ENCODE results near the gene TUT1. TPM values are rescaled to one million over a fixed set of nuclear protein-coding genes. Genes with fewer than 3 reads are reported as not detected.
"Not testable (repeated sequence)": the region's sequence is repeated elsewhere in the genome, so short reads cannot be mapped to it uniquely, and the experiment has no call there.

TUT1 gene
- total RNA-seq, 1 experiment from 2014 or later: 27.2 TPM

- Histone ChIP-seq H3K4me1 (peaks cover 13% of the 10 kb centered on the region), H3K9me3 (no peaks in the 10 kb centered on the region), H3K4me3 (ENCODE audit: low read depth, low read length) (peak overlapping the region; percentile 81), H3K27me3 (replicated peaks; ENCODE audit: control insufficient read depth, insufficient read depth, low read length) (no peaks in the 10 kb centered on the region), H3K36me3 (ENCODE audit: control insufficient read depth, insufficient read depth, low read length) (peaks cover 3% of the 10 kb centered on the region; the same call in 1 of the 2 replicates)
- intact Hi-C loops (cut with micrococcal nuclease; ENCODE audit: unreplicated experiment): loop anchor here (1.0 kb wide), 1 partner anchor 9 kb away; the partner anchor contains the start of gene EML3
- CTCF ChIA-PET: interaction anchor here (0.8 to 2.4 kb wide), 10 partner anchors 7 to 196 kb away, joined by 3 to 19 read pairs (median 4); partner anchors contain the start of genes C11orf98, CSKMT, EEF1G and INTS5
- no peak for TF ChIP-seq CTCF (IDR thresholded peaks at IDR 0.05; ENCODE audit: insufficient read depth in 1 of 2, low read depth in 1 of 2, low read length in 1 of 2, severe bottlenecking in 1 of 2, unreplicated experiment in 1 of 2)
- Mint-ChIP-seq H3K9me3 (ENCODE audit: unreplicated experiment) (no peaks in the 10 kb centered on the region), H3K36me3 (ENCODE audit: insufficient read depth, unreplicated experiment) (peaks cover 52% of the 10 kb centered on the region), H3K27ac (ENCODE audit: unreplicated experiment) (peak overlapping the region; percentile 81), H3K4me3 (ENCODE audit: unreplicated experiment) (peak overlapping the region; percentile 91), H3K4me1 (ENCODE audit: low read depth, unreplicated experiment) (peaks cover 7% of the 10 kb centered on the region), H3K27me3 (ENCODE audit: insufficient read depth, unreplicated experiment) (no peaks in the 10 kb centered on the region)
- BruUV-seq (replicated peaks): TSS peak; percentile 41
- POLR2A ChIA-PET: interaction anchor here (0.6 to 3.2 kb wide), 17 partner anchors 9 to 220 kb away, joined by 3 to 42 read pairs (median 7); partner anchors contain the start of genes C11orf98, CSKMT, EEF1G and INTS5
- no peak for DNase-seq
Observed at GRCh38 chr11:62621027-62621566, 29.8 kb upstream of the TUT1 start.

- H3K4me3 ChIP-seq (ENCODE audit: low read depth, low read length); H3K27me3 ChIP-seq (replicated peaks; ENCODE audit: control insufficient read depth, insufficient read depth, low read length); BruUV-seq (replicated peaks); DNase-seq; H3K27me3 Mint-ChIP-seq (ENCODE audit: insufficient read depth, unreplicated experiment); H3K9me3 ChIP-seq; POLR2A ChIA-PET; H3K4me3 Mint-ChIP-seq (ENCODE audit: unreplicated experiment); H3K27ac Mint-ChIP-seq (ENCODE audit: unreplicated experiment); H3K9me3 Mint-ChIP-seq (ENCODE audit: unreplicated experiment); H3K36me3 ChIP-seq (ENCODE audit: control insufficient read depth, insufficient read depth, low read length); intact Hi-C loops (cut with micrococcal nuclease; ENCODE audit: unreplicated experiment); CTCF ChIA-PET: not testable (repeated sequence)
- H3K4me1 ChIP-seq: peaks cover 26% of the 10 kb centered on the region
- Mint-ChIP-seq H3K36me3 (ENCODE audit: insufficient read depth, unreplicated experiment) (peaks cover 50% of the 10 kb centered on the region), H3K4me1 (ENCODE audit: low read depth, unreplicated experiment) (peaks cover 19% of the 10 kb centered on the region)
Observed at GRCh38 chr11:62616957-62617356, 25.6 kb upstream of the TUT1 start.

GRCh38 chr11:62615521-62615920 is 24.2 kb upstream of the TUT1 start:
- H3K9me3 ChIP-seq: no peaks in the 10 kb centered on the region
- no TSS peak for BruUV-seq (replicated peaks)
- no peaks in the 10 kb centered on the region for H3K27me3 Mint-ChIP-seq (ENCODE audit: insufficient read depth, unreplicated experiment)
- no peak overlapping the region for H3K4me3 Mint-ChIP-seq (ENCODE audit: unreplicated experiment)
- ChIA-PET POLR2A (no interaction called here), CTCF (no interaction called here)
- H3K4me1 ChIP-seq: peaks cover 32% of the 10 kb centered on the region
- DNase-seq: no peak
- no peaks in the 10 kb centered on the region for H3K9me3 Mint-ChIP-seq (ENCODE audit: unreplicated experiment)
- TF ChIP-seq CTCF (IDR thresholded peaks at IDR 0.05; ENCODE audit: insufficient read depth in 1 of 2, low read depth in 1 of 2, low read length in 1 of 2, severe bottlenecking in 1 of 2, unreplicated experiment in 1 of 2): no peak
- H3K27ac Mint-ChIP-seq (ENCODE audit: unreplicated experiment): no peak overlapping the region
- no peaks in the 10 kb centered on the region for H3K27me3 ChIP-seq (replicated peaks; ENCODE audit: control insufficient read depth, insufficient read depth, low read length)
- H3K36me3 ChIP-seq (ENCODE audit: control insufficient read depth, insufficient read depth, low read length): peaks cover 1% of the 10 kb centered on the region; the same call in 1 of the 2 replicates
- H3K36me3 Mint-ChIP-seq (ENCODE audit: insufficient read depth, unreplicated experiment): peaks cover 47% of the 10 kb centered on the region
- intact Hi-C loops (cut with micrococcal nuclease; ENCODE audit: unreplicated experiment): no loop called here
- no peak overlapping the region for H3K4me3 ChIP-seq (ENCODE audit: low read depth, low read length)
- H3K4me1 Mint-ChIP-seq (ENCODE audit: low read depth, unreplicated experiment): peaks cover 15% of the 10 kb centered on the region

All from Caco-2 (cell line).